HG02970 (cell line): ENCODE results near the gene WSB1.
"Not testable (repeated sequence)": the region's sequence is repeated elsewhere in the genome, so short reads cannot be mapped to it uniquely, and the experiment has no call there.

Source experiments
- ATAC-seq: cut with Tn5 transposase; IDR thresholded peaks from one replicate; pipeline ENCODE4 v1.9.1; 2021; ENCODE audit warnings: mild to moderate bottlenecking, moderate library complexity, moderate number of reproducible peaks; ENCODE audit not compliant: unreplicated experiment, low FRiP score

Gene WSB1

DNA sequence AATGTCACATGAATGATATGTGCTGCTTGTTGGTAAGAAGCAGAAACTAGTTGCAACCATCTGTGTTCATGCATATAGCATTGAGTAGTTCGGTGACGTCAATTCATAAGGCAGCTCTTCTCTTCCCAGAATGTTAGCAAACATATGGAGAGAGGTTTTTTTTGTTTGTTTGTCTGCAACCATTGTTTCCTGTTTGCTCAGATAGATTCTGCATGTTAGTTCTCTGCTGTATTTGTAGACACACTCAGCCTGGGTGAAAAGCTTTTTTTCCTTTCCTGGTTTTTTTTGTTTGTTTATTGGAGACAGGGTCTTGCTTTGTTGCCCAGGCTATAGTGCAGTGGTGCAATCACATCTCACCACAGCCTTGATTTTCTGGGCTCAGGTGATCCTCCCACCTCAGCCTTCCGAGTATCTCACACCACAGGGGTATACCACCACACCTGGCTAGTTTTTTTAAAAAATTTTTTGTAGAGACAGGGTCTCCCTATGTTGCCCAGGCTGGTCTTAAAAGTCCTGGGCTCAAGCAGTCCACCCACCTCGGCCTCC lies 16.7 kb downstream of the WSB1 start:
- ATAC-seq, result no peak

DNA sequence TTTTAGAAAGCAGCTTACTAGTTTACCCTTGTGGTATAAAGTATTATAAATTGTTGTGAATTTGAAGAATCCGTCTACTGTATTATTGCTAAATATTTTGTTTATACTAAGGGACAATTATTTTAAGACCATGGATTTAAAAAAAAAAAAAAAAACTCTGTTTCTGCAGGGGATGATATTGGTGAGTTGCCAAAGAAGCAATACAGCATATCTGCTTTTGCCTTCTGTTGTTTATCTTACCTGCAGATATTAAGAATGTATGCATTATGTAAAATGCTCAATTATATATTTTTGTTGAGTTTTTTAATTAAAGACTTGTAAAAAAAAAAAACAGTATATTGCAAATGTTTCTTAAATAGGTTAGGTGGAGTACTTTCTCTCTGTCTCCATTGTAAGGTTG lies 19.4 kb downstream of the WSB1 start:
- no peak for ATAC-seq

DNA sequence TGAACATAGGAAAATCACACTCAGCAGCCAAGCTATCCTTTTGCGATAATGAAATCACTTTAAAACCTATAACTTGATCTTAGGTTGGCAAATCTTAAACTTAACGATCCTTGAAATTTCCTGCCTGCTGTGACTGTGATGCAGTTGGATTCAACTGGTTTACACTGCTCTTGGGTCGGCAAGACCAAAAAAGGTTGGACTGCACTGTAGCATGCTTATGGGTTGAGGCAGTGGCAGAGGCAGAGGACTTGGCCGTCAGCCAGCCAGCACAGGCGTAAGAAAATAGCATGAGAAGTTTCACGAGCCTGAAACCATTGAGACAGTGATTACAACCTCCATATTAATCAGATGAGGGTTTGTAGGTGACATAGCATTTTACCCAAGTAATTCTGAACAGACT lies 21.4 kb downstream of the WSB1 start:
- ATAC-seq, result no peak

DNA sequence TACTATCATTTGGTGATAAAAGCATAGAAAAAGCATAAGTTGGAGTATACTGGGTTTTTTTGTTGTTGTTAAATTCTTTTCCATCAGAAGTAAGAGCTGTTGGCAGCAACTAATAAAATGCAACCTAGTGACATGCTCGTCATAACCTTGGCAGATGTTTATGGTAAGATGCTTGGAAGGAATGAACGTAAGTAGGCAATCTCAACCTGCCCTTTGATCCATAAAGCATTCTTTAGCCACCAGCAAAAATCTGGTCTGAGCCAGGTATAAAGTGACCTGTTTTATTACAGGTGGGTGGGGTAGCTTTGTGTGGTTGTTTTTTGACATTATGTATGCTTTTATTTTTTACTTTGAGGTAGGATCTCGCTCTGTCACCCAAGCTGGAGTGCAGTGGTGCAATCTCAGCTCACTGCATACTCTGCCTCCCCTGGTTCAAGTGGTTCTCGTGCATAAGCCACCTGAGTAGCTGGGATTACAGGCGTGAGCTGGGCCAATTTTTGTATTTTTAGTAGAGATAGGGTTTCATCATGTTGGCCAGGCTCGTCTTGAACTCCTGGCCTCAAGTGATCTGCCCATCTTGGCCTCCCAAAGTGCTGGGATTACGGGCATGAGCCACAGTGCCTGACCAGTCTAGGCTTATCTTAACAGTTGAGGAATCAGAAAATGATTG lies 22.0 kb downstream of the WSB1 start:
- no peak for ATAC-seq

DNA sequence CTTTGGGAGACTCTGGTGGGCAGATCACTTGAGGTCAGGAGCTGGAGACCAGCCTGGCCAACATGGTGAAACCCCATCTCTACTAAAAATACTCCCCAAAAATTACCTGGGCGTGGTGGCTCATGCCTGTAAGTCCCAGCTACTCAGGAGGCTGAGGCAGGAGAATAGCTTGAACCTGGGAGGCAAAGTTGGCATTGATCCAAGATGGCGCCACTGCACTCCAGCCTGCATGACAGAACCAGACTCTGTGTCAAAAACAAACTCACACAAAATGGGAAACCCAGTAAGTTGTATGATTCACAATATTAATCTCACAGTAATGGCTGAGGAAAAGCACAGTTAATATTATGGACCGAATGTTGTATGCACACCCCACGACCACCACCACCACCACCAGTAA lies 24.3 kb downstream of the WSB1 start:
- no peak for ATAC-seq

DNA sequence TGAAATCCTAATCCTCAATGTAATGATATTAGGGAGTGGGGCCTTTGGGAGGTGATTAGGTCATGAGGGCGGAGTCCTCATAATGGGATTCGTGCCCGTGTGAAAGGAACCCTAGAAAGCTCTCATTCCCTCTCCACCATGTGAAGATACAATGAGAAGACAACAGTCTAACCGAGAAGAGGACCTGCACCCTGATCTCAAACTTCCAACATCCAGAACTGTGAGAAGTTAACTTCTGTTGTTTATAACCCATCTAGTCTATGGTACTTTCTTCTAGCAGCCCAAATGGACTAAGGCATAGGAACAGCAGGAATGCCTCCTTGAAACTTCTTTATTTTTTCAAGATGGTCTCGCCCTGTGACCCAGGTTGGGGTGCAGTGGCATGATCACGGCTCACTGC lies 24.7 kb downstream of the WSB1 start:
- ATAC-seq, result no peak

DNA sequence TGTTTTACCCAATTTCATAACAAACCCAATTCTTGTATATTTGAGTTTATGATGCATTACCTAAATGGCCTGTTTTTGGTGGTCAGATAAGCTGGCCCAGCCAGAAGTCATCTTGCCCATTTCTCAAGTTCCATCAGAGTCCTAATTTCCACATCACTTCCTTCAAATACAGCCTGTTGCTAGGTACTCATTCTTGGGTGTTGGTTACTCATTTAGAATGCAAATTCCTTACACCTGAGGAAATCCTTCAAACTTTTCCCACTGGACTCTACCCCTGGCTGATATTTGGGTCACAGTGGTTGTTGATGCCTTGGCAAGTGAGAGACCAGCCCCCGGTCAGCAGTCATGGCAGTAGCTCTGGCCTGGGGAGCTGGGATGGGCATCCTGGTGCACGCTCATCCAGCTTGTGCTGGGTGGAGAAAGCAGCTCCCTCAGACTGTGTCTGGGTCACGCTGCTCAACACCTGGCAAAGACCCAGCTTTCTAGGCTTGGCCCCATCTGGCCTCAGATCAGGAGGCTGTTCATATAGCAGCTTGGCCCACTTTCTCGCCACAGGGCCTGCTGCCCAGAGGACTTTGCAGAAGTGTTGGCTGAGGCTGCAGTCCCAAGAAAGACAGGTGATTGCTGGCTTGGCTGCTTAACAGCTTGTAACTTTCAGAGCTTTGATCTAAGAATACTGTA lies 25.8 kb downstream of the WSB1 start:
- no peak for ATAC-seq

DNA sequence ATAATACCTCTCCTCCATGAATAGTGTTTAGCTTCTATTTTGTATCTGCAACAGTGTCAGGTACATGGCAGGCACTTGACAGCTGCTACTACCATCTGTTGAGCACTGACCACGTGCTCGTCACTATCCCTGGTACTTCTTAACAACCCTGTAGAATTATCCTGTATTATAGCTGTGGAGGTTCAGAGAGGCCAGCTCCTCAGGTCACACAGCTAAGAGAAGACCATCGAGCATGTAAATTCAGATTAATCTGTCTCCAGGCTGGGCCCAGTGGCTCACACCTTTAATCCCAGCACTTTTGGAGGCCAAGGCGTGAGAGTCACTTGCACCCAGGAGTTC lies 26.3 kb downstream of the WSB1 start:
- no peak for ATAC-seq

DNA sequence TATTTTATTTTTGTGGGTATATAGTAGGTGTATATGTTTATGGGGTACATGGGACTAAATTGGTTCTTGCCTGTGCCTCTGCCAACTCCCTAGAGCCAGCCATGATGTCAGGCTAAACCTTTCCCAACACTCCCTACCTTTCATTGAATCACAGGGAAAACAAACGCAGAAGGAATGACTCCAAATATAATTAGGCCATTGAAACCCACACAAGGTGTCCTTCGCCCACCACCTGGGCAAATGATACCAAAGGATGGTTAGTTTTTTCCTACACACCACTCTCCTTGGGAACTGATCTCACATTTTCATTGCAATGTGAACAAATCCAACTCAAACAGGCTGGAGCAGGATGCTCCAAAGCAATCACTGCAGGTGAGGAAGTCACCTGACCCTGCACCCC lies 27.5 kb downstream of the WSB1 start:
- no peak for ATAC-seq

DNA sequence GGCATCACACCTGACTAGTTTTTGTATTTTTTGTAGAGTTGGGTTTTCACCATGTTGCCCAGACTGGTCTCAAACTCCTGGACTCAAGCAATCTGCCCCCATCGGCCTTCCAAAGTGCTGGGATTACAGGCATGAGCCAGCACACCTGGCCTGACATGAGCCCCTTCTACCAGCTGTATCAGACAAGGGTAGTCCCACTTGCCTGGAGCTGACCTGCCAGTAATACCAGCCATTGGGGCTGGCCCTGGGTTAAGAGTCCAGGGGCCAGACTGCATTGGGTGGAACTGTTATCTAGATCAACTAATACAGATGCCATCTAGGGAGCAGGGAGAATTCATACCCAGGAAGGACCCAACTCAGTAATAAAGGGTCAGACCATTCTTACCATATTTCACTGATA lies 28.1 kb downstream of the WSB1 start:
- ATAC-seq, result no peak

DNA sequence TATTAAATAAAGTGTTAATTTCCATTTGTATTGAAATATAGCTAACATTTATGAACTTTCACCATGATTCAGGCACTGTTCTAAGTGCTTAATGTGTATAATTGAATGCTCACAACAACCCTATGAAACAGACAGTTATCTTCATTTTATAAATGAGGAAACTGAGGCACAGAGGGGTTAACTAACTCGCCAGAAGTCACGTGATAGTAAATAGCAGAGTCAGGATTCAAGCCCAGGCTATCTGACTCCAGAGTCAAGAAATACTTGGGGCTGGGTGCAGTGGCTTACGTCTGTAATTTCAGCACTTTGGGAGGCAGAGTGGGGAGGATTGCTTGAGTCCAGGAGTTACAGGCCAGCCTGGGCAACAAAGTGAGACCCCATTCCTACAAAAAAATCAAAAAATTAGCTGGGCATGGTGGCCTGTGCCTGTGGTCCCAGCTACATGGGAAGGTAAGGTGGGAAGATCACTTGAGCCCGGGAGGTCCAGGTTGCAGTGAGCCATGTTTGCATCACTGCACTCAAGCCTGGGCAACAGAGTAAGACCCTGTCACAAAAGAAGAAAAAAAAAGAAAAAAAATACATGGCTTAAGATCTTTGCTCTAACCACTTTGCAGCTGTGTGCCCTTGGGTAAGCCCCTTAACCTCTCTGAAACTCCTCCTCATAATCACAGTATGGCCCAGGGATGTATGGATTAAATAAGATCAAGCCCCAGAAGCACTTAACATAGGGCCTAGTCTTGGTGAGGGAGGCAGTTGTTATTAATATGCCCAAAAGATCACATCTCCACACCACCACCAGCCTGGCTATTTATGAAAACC lies 29.0 kb downstream of the WSB1 start:
- no peak for ATAC-seq

DNA sequence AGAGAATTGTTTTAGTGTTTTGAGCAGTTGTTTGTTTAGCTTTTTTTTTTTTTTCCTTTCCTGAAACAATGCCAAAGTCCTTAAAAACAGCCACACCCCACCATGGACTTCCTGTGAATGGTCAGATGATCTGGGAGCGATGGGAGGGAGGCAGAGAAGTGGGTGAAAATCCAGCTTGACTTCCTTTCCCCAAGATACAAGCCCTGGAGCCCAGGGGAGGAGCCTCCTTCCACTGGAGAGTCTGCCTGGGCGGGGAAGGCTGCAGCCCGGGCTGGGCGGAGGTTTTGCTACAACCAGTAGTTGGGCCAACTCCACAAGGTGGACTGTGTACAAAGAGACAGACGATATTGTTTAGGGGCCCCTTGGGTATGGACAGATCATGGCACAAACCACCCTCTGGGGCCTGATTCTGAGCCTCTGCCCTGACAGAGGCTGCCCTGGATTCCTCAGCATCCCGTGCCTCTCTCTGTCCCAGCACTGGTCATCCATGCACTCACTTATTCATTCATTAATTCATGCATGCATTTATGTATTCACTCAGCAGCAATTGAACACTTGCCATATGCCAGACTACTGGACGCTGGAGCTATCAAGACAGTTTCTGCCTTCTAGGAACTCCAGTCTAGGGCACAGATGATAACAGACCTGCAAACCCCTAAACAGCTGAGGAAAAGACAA lies 29.8 kb downstream of the WSB1 start:
- ATAC-seq, result no peak

DNA sequence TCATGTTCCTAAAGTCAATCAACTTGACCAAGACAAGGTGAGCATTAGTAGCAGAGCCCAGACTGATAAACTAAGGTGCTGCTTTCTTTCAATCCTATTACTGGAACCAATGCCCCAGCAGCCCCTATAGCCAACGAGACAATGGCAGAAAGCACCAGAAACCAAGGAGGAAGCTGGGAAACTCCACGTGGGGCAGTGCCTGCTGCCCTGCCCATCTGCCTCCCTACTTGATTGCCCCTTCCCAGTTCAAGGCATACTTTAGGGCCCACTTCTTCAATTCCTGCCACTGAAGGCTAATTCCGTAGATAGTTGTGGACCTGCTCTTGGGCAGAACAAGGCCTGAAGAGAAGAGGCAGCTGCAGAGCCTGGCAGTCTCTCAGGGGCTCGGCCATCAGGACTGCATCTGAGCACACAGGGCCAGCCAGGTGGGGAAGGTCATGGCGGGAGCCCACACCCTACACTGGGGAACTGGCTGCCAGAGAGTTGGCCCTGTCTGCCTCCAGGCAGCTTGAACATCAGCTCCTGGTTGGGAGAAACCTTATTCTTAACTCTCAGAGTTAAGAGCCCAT lies 30.9 kb downstream of the WSB1 start:
- no peak for ATAC-seq

DNA sequence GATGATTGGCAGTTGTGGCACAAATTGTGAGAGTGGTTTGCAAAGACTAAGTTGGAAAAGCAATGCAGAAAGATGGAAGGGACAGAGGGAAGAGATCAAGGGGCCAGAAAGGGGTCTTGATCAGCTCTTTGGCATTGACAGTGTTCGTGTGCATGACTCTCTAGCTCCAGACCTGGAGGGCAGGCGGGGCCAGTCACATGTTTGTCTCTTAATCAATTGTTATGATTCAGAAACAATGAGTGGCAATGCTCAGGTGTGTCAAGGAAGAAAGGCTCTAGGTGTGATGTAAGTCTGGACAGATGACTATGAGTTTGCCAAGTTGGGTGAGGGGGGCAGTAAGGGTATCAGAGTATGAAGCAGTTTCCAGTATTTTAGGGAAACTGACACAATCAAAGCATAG lies 32.1 kb downstream of the WSB1 start:
- ATAC-seq, result no peak

DNA sequence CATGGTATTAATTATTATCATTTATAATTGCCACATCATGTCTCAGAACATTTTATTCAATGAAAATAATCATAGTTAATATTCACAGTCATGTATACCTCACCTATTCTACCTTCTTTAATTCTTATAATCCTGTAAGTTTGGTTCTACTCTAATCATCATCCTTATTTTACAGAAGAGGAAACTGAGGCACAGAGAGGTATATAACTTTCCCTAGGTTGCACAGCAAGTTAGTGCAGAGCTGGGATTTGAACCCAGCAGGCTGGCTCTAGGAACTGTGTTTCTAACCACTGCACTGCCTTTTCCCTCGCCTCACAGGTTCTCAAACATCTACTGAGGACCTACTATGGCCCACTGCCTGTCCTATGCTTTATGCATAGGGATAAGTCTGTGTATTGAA lies 32.7 kb downstream of the WSB1 start:
- no peak for ATAC-seq

DNA sequence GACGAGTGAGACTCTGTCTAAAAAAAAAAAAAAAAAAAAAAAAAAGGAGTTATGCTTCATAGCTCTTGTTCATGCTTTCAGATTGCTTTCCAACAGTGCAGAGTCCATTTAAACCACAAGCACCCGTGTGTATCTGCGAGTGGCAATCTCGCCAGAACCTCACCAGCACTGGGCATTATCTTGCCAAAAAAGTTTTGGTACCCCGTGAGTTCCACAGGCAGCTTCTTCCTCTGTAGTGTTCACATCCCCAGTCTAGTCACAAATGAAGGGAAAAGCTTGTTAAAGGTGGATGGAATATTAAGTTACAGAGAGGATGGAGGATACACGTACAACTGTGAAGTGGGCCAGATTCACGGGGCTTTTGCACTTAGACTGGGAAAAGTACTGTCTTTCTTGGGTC lies 33.5 kb downstream of the WSB1 start:
- ATAC-seq, result no peak

DNA sequence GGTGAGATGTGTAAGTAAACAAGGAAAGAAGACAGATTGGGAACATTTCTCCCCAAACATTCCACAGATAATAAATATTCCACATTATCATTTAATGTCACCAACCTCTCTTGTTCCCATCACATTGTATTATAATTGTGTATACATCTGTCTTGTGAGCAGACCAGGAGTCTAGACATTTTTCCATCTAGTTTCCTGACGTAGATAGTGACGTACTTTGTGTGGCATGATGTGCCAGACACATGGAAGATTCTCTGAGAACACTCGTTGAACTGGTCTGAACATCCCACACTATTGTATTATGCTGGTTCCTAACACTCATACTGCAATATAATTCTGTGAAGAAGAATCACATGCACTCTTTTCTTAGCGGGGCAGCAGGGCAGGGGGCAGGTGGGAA lies 34.0 kb downstream of the WSB1 start:
- ATAC-seq, result no peak

DNA sequence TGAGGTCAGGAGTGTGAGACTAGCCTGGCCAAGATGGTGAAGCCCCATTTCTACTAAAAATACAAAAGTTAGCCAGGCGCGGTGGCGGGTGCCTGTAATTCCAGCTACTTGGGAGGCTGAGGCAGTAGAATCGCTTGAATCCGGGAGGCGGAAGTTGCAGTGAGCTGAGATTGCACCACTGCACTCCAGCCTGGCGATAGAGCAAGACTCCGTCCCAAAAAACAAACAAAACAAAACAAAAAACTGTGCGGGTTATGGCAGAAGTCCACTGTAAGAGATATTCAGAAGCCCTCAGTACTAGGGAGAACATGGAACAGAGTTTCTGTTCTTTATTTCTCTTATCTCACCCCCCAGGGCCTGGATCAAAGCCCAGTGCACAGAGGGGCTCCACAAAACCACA lies 34.8 kb downstream of the WSB1 start:
- ATAC-seq, result not testable (repeated sequence)

DNA sequence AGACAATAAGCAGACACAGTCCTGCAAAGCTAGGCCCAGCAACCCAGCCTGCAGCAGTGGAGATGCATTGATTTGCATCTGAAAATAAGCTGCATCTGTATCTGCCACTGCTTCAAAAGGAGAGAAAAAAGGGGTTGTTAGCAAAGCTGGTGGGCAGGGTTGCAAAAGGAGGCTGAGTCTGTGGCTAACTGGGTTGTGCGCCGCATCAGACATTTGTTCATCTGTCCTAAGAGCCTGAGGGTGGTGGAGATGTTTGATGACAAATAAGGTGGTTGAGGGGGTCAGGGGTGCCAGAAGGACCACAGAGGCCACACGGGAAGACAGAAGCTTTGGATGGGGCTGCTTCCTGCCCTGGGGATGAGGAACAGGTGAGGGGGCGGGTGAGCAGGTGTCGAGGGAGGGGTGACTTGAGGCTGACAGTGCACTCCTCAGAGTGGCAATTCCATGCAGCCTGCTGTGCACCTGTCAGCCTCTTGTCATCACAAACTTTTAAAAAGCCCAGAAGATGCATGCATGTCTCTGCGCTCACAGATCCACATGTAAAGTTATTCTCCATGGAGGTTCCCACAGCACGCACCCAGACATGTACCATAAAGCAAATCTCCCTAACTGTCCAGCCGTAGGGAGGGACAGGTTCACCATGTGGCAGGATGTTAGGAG lies 35.4 kb downstream of the WSB1 start:
- no peak for ATAC-seq

DNA sequence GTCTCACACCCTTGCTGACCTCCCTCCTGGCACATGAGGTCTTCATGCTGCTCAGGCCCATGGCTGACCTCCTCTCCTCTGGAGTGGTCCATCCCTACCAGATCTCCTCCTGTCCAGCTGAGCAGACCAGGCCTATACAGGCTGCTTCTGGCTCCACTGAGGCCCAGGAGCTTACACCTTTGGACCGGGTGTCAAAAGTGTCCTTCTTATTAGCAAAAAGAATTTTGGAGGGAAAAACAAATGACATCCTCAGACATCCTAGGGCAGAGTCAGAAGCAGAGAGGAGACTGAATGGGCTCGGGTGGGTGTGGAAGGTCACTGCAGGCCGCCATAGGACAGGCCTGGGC lies 38.1 kb downstream of the WSB1 start:
- ATAC-seq, result no peak
